HG02970 (cell line): ENCODE measurements around the gene ZNF879.

Experiments
- ATAC-seq: cut with Tn5 transposase; IDR thresholded peaks from one replicate; pipeline ENCODE4 v1.9.1; 2021; ENCODE audit warnings: mild to moderate bottlenecking, moderate library complexity, moderate number of reproducible peaks; ENCODE audit not compliant: unreplicated experiment, low FRiP score

ZNF879 gene

DNA sequence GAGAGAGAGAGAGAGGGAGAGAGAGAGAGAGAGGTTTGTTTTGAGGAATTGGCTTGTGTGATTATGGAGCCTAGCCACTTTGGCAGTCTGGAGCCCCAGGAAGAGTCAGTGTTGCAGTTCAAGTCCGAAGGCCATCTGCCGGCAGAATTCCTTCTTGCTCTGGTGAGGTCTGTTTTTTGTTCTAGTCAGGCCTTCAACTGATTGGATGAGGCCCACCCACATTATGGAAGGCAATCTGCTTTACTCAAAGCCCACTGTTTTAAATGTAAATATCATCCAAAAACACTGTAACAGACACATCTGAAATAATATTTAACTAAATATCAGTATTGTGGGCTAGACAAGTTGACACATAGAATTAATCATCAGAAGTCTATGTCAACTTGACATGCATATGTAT lies 17.0 kb upstream of the ZNF879 start:
- no peak for ATAC-seq

- ATAC-seq = no peak
Observed at GRCh38 chr5:179008667-179009066, 14.9 kb upstream of the ZNF879 start.

GRCh38 chr5:179033004-179033580 lies 9.5 kb downstream of the ZNF879 start:
- no peak for ATAC-seq

GRCh38 chr5:179044765-179045164 lies 21.2 kb downstream of the ZNF879 start:
- ATAC-seq = no peak

DNA sequence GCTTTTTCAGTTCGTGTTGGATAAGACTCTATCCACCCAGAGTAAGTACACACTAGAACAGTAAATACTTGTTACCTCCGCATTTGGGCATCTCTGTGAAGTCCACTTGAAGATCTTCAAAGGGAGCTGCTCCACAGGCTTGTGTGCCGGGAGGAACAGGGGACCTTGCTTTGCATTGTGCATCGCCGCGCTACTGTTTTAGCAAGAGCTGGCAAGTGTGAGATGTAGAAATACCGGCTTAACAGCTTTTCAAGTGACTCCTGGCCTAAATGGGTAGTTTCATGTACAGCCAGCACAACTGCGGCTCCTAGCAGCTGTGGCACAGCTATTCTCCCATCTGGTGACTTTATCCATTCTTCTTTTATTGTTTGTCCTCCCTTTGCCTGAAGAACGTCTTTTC lies 28.2 kb downstream of the ZNF879 start:
- no peak for ATAC-seq

GRCh38 chr5:179054036-179054785 lies 30.6 kb downstream of the ZNF879 start:
- no peak for ATAC-seq

- no peak for ATAC-seq
Observed at GRCh38 chr5:179054876-179055275, 31.3 kb downstream of the ZNF879 start.

DNA sequence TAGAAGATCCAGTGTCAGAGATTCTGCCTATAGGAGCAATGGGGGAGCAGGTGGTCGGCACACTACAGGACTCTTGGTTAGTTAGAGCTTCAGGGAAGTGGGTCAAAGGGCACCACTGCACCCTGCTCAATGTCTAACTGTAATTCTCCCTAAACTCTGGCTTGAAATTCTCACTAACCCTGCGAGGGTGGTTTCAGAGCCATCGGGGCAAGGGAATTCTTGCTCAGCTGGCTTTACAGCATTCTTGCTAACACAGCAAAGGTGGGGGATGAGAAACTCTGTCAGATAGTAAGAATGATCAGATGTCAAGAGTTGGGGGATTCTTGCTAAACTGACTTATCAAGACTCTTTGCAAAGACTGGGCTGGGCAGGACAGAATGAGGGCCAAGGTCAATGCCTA lies 31.8 kb downstream of the ZNF879 start:
- ATAC-seq = no peak

DNA sequence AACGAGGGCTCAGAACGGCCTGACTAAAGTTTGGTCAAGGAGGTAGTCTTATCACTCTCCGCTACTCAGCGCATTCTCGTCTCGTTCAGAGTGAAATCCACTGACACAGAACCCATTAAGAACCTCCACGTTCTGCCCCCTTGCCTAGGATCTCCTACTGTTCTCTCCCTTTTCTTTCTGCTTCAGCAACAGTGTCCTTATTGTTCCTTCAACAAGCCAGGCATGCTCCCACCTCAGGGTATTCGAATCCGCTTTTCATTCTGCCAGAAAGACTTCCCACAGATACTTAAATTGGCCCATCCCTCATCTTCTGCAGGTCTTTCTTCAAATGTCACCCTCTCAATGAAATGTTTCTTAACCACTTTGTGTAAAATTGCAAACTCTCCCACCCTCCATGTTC lies 32.2 kb downstream of the ZNF879 start:
- ATAC-seq = no peak

DNA sequence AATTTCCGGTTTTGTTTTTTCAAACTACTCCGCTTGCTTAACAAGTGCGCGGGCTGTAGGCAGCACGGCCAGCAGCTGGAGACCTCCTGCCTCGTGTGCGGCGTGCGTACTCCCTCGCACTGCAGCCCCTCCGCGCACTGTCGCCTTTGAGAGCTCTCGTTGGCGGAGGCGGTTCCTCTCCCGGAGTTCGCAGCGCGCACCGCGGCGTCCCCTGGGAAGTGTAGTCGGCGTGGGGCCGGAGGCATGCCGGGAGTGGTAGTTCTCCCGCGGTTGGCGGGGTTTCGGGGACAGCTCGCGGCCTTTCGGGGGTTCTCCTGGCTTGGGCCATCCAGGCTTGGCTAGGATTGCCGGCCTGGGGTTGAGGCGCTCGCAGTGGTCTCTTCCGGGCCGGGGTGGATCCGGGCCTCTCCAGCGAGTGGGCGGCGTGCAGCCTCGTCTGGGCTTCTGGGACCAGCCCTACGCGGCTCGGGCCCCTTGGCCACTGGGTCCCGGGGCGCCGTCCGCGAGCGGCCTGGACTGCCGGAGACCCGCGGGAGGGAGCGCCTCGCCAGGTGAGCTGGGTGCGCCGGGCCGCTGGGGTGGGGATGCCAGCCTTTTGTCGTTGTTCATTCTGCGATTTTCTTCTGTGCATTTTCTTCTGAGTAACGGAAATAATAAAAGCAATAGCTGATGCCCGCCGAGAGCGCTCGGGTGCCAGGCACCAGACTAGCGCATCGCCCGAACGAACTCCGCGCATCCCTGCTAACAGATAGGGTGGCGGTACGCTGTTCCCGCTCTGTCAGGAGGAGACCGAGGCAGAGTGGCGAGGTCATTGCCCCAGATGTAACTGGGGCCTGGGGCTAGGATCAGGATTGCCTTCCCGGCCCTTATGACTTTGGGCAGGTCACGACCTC lies 36.8 kb downstream of the ZNF879 start, which contains the start of gene ZNF354C:
Gene ZNF354C, plus strand, starts transcription at position 258 of the 893 bp plus-strand sequence. CDS start 1,696 bp downstream, outside the sequence.
- peak; percentile 87 for ATAC-seq

- ATAC-seq = no peak
Observed at GRCh38 chr5:179061025-179061424, 37.4 kb downstream of the ZNF879 start.

DNA sequence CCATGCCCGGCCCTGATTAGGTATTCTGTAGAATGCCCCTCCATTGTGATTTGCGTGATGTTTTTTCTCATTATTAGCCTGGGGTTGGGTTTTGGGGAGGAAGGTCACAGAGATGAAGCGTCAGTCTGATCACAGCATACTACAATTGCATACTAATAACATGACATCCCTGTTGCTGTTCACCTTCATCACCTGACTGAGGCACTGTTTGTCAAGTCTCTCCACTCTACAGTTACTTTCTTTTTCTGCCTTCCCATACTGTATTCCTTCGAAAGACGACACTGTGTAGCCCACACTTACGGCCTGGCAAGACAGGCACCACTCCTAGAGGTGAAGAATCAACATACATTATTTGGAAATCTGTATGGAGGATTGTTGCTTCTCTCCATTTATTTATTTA lies 42.1 kb downstream of the ZNF879 start:
- ATAC-seq = no peak

DNA sequence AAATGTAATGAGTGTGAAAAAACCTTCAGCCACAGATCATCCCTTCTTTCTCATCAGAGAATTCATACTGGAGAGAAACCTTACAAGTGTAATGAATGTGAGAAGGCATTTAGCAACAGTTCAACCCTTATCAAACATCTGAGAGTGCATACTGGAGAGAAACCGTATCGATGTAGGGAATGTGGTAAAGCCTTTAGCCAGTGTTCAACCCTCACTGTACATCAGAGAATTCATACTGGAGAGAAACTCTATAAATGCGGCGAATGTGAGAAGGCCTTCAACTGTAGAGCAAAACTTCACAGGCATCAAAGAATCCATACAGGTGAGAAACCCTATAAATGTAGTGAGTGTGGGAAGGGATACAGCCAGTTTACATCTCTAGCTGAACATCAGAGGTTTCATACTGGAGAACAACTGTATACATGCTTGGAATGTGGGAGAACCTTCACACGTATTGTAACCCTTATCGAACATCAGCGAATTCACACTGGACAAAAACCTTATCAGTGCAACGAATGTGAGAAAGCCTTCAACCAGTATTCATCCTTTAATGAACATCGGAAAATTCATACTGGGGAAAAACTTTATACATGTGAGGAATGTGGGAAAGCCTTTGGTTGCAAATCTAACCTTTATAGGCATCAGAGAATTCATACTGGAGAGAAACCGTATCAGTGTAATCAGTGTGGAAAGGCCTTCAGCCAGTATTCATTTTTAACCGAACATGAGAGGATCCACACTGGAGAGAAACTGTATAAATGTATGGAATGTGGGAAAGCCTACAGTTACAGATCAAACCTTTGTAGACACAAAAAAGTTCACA lies 55.8 kb downstream of the ZNF879 start:
- ATAC-seq = no peak

- ATAC-seq = no peak
Observed at GRCh38 chr5:179080724-179081123, 57.1 kb downstream of the ZNF879 start.
